ENCODE measurements around the gene MEIOC.

GRCh38 chr17:44666006-44666405, 9.7 kb downstream of the MEIOC start:
- no peak for TF ChIP-seq YY1 (IDR thresholded peaks at IDR 0.05; ENCODE audit: insufficient read depth, insufficient read length)
- no peak for TF ChIP-seq ZNF274 (IDR thresholded peaks at IDR 0.05; ENCODE audit: low read depth, low read length)
